ENCODE measurements around the gene IL2RA. TPM values are rescaled to one million over a fixed set of nuclear protein-coding genes. Genes with fewer than 3 reads are reported as not detected.
A peak's percentile ranks its signal among the peaks of the same experiment; 100 is the strongest.

Gene IL2RA
- total RNA-seq, 1 experiment from 2014 or later: not detected

DNA sequence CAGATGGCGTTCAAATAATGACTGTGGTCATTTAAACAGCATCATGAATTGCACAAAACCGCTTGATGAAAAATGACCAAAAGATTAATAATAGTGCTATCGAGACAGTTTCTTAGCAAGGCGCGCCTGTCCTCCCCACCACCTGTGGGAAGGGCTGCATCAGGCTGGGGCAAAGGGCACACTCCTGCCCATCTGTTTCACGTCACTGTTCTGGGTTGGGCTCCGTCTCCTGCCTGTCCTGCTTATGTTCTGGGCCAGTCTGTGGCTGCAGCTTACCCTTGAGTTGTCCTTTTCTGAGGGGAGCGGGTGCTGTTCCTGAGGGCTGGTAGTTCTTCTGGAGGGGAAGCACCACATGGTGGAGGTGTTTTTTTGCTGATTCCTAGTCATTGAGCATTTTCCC, 40.0 kb upstream of the IL2RA start:
- Histone ChIP-seq H3K18ac (ENCODE audit: insufficient read length, low read depth, low read length) (no peak overlapping the region), H2BK12ac (ENCODE audit: insufficient read length, low read depth, low read length) (no peak overlapping the region), H3K79me2 (ENCODE audit: insufficient read depth, low read length) (peaks cover 5% of the 10 kb centered on the region; the same call in 1 of the 2 replicates), H3K9me3 (ENCODE audit: control insufficient read depth, low read depth, low read length) (no peaks in the 10 kb centered on the region), H3K14ac (ENCODE audit: insufficient read depth, low read length) (no peak overlapping the region; the same call in 1 of the 2 replicates), H3K4me1 (ENCODE audit: insufficient read depth, low read length) (peaks cover 5% of the 10 kb centered on the region; the same call in 1 of the 2 replicates), H3K23me2 (ENCODE audit: insufficient read length, low read depth, low read length, poor library complexity, severe bottlenecking) (no peaks in the 10 kb centered on the region), H2AK5ac (ENCODE audit: insufficient read length, low read length) (no peak overlapping the region), H4K5ac (ENCODE audit: insufficient read length, low read depth, low read length) (no peak overlapping the region), H3K4ac (ENCODE audit: low read depth, low read length) (no peak overlapping the region), H2BK5ac (ENCODE audit: insufficient read length, low read length) (no peak overlapping the region), H3K9ac (ENCODE audit: extremely low read depth, insufficient read length, low read length) (no peak overlapping the region), H3K27me3 (ENCODE audit: insufficient read depth, low read length) (no peaks in the 10 kb centered on the region), H4K91ac (ENCODE audit: insufficient read length, low read depth, low read length) (no peak overlapping the region), H2BK15ac (ENCODE audit: low read depth, low read length) (no peak overlapping the region), H2AFZ (ENCODE audit: low read length) (no peak overlapping the region), H3K56ac (ENCODE audit: insufficient read length, low read depth, low read length) (no peak overlapping the region), H4K8ac (replicated peaks; ENCODE audit: insufficient read length, low read depth, low read length) (no peak overlapping the region), H3K27ac (ENCODE audit: insufficient read length, low read depth, low read length) (no peak overlapping the region), H2BK120ac (ENCODE audit: low read depth, low read length, poor library complexity, severe bottlenecking) (no peak overlapping the region), H3K79me1 (ENCODE audit: insufficient read depth, low read depth, low read length, poor library complexity, severe bottlenecking) (no peaks in the 10 kb centered on the region), H3K4me2 (ENCODE audit: insufficient read depth, insufficient read length, low read length) (no peak overlapping the region), H4K20me1 (ENCODE audit: control insufficient read depth, insufficient read depth, insufficient read length) (no peaks in the 10 kb centered on the region), H2BK20ac (ENCODE audit: low read depth, low read length, poor library complexity, severe bottlenecking) (no peak overlapping the region), H3K23ac (ENCODE audit: insufficient read length, low read depth, low read length) (no peak overlapping the region), H3T11ph (ENCODE audit: low read length) (no peak overlapping the region)
- Mint-ChIP-seq H3K27ac (peak overlapping the region in 1 of 3 experiments; percentile 63; a peak in 2 of 7 replicates), H3K4me3 (no peak overlapping the region), H3K4me1 (peaks cover 65 to 68% of the 10 kb centered on the region in 2 experiments), H3K27me3 (ENCODE audit: low read depth) (no peaks in the 10 kb centered on the region), H3K36me3 (ENCODE audit: insufficient read depth in 1 of 3, low read depth in 3 of 3) (peaks cover 24 to 67% (median 62%) of the 10 kb centered on the region in 3 experiments), H3K9me3 (no peaks in the 10 kb centered on the region)
- no peak for DNase-seq
- TF ChIP-seq, protein P1, sequence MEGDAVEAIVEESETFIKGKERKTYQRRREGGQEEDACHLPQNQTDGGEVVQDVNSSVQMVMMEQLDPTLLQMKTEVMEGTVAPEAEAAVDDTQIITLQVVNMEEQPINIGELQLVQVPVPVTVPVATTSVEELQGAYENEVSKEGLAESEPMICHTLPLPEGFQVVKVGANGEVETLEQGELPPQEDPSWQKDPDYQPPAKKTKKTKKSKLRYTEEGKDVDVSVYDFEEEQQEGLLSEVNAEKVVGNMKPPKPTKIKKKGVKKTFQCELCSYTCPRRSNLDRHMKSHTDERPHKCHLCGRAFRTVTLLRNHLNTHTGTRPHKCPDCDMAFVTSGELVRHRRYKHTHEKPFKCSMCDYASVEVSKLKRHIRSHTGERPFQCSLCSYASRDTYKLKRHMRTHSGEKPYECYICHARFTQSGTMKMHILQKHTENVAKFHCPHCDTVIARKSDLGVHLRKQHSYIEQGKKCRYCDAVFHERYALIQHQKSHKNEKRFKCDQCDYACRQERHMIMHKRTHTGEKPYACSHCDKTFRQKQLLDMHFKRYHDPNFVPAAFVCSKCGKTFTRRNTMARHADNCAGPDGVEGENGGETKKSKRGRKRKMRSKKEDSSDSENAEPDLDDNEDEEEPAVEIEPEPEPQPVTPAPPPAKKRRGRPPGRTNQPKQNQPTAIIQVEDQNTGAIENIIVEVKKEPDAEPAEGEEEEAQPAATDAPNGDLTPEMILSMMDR (conservative IDR thresholded peaks at IDR 0.05): no peak
- no CpG with 5 or more reads among the region's 8 CpGs for WGBS (ENCODE audit: extremely low coverage, insufficient read length, low lambda C conversion rate)

All from H9 (cell line).